ENCODE data around the gene PDIA3. TPM values are rescaled to one million over a fixed set of nuclear protein-coding genes. Genes with fewer than 3 reads are reported as not detected.

The PDIA3 gene
- total RNA-seq, 6 donors from 2014 or later, result 18.9 to 450 (median 161) TPM

- Histone ChIP-seq H3K9me3 (no peaks in the 10 kb centered on the region), H3K4me1 (peaks cover 10 to 23% (median 14%) of the 10 kb centered on the region in 4 donors), H3K27ac (peak overlapping the region; percentile 89 to 93 (median 92)), H3K27me3 (no peaks in the 10 kb centered on the region), H3K36me3 (peaks cover 8 to 19% (median 11%) of the 10 kb centered on the region in 4 donors), H3K4me3 (peak overlapping the region; percentile 65 to 86 (median 70))
- TF ChIP-seq EP300 (IDR thresholded peaks at IDR 0.05) (no peak), POLR2A (IDR thresholded peaks at IDR 0.05) (no peak), POLR2AphosphoS5 (IDR thresholded peaks at IDR 0.05) (peak; percentile 26 to 62)
- TF ChIP-seq, protein P1, sequence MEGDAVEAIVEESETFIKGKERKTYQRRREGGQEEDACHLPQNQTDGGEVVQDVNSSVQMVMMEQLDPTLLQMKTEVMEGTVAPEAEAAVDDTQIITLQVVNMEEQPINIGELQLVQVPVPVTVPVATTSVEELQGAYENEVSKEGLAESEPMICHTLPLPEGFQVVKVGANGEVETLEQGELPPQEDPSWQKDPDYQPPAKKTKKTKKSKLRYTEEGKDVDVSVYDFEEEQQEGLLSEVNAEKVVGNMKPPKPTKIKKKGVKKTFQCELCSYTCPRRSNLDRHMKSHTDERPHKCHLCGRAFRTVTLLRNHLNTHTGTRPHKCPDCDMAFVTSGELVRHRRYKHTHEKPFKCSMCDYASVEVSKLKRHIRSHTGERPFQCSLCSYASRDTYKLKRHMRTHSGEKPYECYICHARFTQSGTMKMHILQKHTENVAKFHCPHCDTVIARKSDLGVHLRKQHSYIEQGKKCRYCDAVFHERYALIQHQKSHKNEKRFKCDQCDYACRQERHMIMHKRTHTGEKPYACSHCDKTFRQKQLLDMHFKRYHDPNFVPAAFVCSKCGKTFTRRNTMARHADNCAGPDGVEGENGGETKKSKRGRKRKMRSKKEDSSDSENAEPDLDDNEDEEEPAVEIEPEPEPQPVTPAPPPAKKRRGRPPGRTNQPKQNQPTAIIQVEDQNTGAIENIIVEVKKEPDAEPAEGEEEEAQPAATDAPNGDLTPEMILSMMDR (IDR thresholded peaks at IDR 0.05), result peak; percentile 73 to 91 (median 88)
- peak; percentile 91 to 92 for ATAC-seq (ENCODE audit: low FRiP score in 2 of 2)
- DNase-seq, result peak; percentile 88 to 91
- 4 to 8% methylated on average over 4 to 7 of the region's 31 CpGs for WGBS, 2 donors
Observed at GRCh38 chr15:43777267-43777914, 31.2 kb downstream of the PDIA3 start.

GRCh38 chr15:43779016-43779415 is 32.8 kb downstream of the PDIA3 start:
- no peak overlapping the region for H3K27ac ChIP-seq
- ATAC-seq (ENCODE audit: low FRiP score in 2 of 2) (no peak), DNase-seq (no peak)
- no peaks in the 10 kb centered on the region for H3K9me3 ChIP-seq
- no peaks in the 10 kb centered on the region for H3K27me3 ChIP-seq
- no peak overlapping the region for H3K4me3 ChIP-seq
- 76 to 100% methylated on average over 1 of the region's 1 CpG for WGBS, 2 donors
- H3K4me1 ChIP-seq, result peaks cover 10 to 23% (median 14%) of the 10 kb centered on the region in 4 donors
- TF ChIP-seq, protein P1 (IDR thresholded peaks at IDR 0.05), result no peak
- no peak for TF ChIP-seq POLR2AphosphoS5 (IDR thresholded peaks at IDR 0.05)
- no peak for TF ChIP-seq EP300 (IDR thresholded peaks at IDR 0.05)
- no peak for TF ChIP-seq POLR2A (IDR thresholded peaks at IDR 0.05)
- H3K36me3 ChIP-seq, result peaks cover 0 to 3% (median 1%) of the 10 kb centered on the region in 4 donors

DNA sequence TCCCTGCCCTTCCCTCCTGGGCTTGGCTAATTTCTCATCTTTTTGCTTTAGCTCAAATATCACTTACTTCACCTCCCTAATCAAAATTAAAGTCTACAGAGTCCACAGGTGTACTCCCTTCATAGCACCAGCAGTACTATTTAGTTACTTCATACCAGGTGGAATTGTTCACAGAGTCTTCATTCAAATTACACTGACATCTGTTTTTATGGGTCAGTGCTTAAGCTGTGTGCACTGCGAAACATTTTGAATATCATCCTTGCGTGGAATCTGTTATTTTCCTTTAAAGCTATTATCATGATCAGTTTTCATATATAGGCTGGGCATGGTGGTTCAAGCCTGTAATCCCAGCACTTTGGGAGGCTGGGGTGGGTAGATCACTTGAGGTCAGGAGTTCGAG is 43.2 kb downstream of the PDIA3 start:
- Histone ChIP-seq H3K4me3 (no peak overlapping the region), H3K27ac (no peak overlapping the region), H3K36me3 (peaks cover 0 to 10% (median 7%) of the 10 kb centered on the region in 4 donors), H3K27me3 (no peaks in the 10 kb centered on the region), H3K4me1 (peaks cover 13 to 21% (median 16%) of the 10 kb centered on the region in 4 donors), H3K9me3 (no peaks in the 10 kb centered on the region)
- no peak for TF ChIP-seq POLR2A (IDR thresholded peaks at IDR 0.05)
- no peak for TF ChIP-seq POLR2AphosphoS5 (IDR thresholded peaks at IDR 0.05)
- no peak for TF ChIP-seq EP300 (IDR thresholded peaks at IDR 0.05)
- TF ChIP-seq, protein P1 (IDR thresholded peaks at IDR 0.05), result no peak
- no peak for ATAC-seq (ENCODE audit: low FRiP score in 2 of 2)
- DNase-seq, result no peak
- 94 to 98% methylated on average over 3 of the region's 3 CpGs for WGBS, 2 donors

GRCh38 chr15:43791993-43792760 is 45.9 kb downstream of the PDIA3 start, which contains the start of gene SERF2:
Gene SERF2, plus strand, starts transcription at chr15:43792320. Its CDS starts 57 bp downstream, at chr15:43792377.
- peak within 1 kb of the TSS; percentile 95 to 100 (median 98) for H3K27ac ChIP-seq
- no peaks in the 10 kb centered on the region for H3K27me3 ChIP-seq
- ATAC-seq (ENCODE audit: low FRiP score in 2 of 2), result peak; percentile 98 to 99
- WGBS, 2 donors, result 0% methylated on average over 3 to 51 of the region's 66 CpGs
- DNase-seq, result peak; percentile 100
- H3K4me1 ChIP-seq, result peaks cover 27 to 43% (median 31%) of the 10 kb centered on the region in 4 donors
- no peaks in the 10 kb centered on the region for H3K9me3 ChIP-seq
- H3K4me3 ChIP-seq, result peak within 1 kb of the TSS; percentile 62 to 93 (median 78)
- TF ChIP-seq POLR2AphosphoS5 (IDR thresholded peaks at IDR 0.05) (peak; percentile 99 to 100), POLR2A (IDR thresholded peaks at IDR 0.05) (peak; percentile 97 to 100 (median 98)), EP300 (IDR thresholded peaks at IDR 0.05) (peak in 1 of 4 donors; percentile 73)
- TF ChIP-seq, protein P1 (IDR thresholded peaks at IDR 0.05), result no peak
- peaks cover 5 to 38% (median 23%) of the 10 kb centered on the region in 4 donors for H3K36me3 ChIP-seq
